HG02610 (cell line): ENCODE measurements around the gene CELF2.

ENCODE experiments used
- ATAC-seq: cut with Tn5 transposase; IDR thresholded peaks from one replicate; pipeline ENCODE4 v1.9.1; 2021; ENCODE audit warnings: mild to moderate bottlenecking, moderate library complexity; ENCODE audit not compliant: unreplicated experiment

Gene CELF2

GRCh38 chr10:11093771-11094736, 76.4 kb downstream of the CELF2 start:
- no peak for ATAC-seq

- no peak for ATAC-seq
Observed at GRCh38 chr10:11095374-11095801, 77.7 kb downstream of the CELF2 start.

- no peak for ATAC-seq
Observed at GRCh38 chr10:11096422-11096821, 78.8 kb downstream of the CELF2 start.

GRCh38 chr10:11097686-11098085, 80.0 kb downstream of the CELF2 start:
- peak; percentile 87 for ATAC-seq

GRCh38 chr10:11098666-11099065, 81.0 kb downstream of the CELF2 start:
- no peak for ATAC-seq

- ATAC-seq = no peak
Observed at GRCh38 chr10:11104772-11105675, 87.4 kb downstream of the CELF2 start.

GRCh38 chr10:11105676-11106004, 88.0 kb downstream of the CELF2 start:
- ATAC-seq = no peak

GRCh38 chr10:11106621-11107374, 89.1 kb downstream of the CELF2 start:
- no peak for ATAC-seq

GRCh38 chr10:11107948-11108347, 90.3 kb downstream of the CELF2 start:
- no peak for ATAC-seq

- ATAC-seq = no peak
Observed at GRCh38 chr10:11108356-11108755, 90.7 kb downstream of the CELF2 start.

GRCh38 chr10:11109590-11109989, 91.9 kb downstream of the CELF2 start:
- ATAC-seq = no peak

GRCh38 chr10:11110539-11110938, 92.9 kb downstream of the CELF2 start:
- ATAC-seq = no peak

GRCh38 chr10:11111490-11111889, 93.8 kb downstream of the CELF2 start:
- no peak for ATAC-seq

- ATAC-seq = no peak
Observed at GRCh38 chr10:11112718-11113117, 95.0 kb downstream of the CELF2 start.

GRCh38 chr10:11113156-11113555, 95.5 kb downstream of the CELF2 start:
- ATAC-seq = peak; percentile 50

- no peak for ATAC-seq
Observed at GRCh38 chr10:11114269-11114668, 96.6 kb downstream of the CELF2 start.

GRCh38 chr10:11115337-11115736, 97.7 kb downstream of the CELF2 start:
- no peak for ATAC-seq

- ATAC-seq = no peak
Observed at GRCh38 chr10:11116361-11116760, 98.7 kb downstream of the CELF2 start.

- no peak for ATAC-seq
Observed at GRCh38 chr10:11116817-11117216, 99.1 kb downstream of the CELF2 start.

- no peak for ATAC-seq
Observed at GRCh38 chr10:11118686-11119085, 101.0 kb downstream of the CELF2 start.

GRCh38 chr10:11119843-11120242, 102.2 kb downstream of the CELF2 start:
- ATAC-seq = no peak
